ENCODE measurements around the gene SYNE1.

SYNE1 gene

DNA sequence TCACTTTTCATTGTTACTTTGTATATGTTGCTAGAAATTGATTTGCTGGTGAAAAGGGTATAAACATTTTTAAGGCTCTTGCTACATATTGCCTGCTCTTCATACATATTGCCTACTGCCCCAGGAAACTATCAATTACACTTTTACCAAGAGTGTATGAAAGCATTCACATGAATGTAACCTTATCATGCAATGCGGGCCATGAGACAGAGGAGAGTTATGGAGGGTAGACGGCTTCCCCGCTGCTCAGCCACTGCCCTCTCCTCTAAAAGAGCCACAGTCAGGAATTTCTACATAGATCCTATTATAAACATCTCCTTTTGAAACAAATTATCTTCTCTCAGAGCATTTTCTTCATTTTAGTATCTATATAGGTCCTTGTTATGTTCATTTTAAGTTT is 565.3 kb downstream of the SYNE1 start:
- TF ChIP-seq ZFX (IDR thresholded peaks at IDR 0.05) (no peak), CTCF (conservative IDR thresholded peaks at IDR 0.05) (no peak)
- H3K27ac ChIP-seq = no peak overlapping the region

Measured in C4-2B (cell line).